NCI-H345 treated with DMSO at 0.1 percent for 48 hours (cell line): Measurements from ENCODE around the gene SPECC1L.
A peak's percentile ranks its signal among the peaks of the same experiment; 100 is the strongest.

Experiments
- DNase-seq: peaks from one replicate; lab custom pipeline; 2025; ENCODE audit not compliant: unreplicated experiment; lab: John Stamatoyannopoulos, UW

SPECC1L gene

DNA sequence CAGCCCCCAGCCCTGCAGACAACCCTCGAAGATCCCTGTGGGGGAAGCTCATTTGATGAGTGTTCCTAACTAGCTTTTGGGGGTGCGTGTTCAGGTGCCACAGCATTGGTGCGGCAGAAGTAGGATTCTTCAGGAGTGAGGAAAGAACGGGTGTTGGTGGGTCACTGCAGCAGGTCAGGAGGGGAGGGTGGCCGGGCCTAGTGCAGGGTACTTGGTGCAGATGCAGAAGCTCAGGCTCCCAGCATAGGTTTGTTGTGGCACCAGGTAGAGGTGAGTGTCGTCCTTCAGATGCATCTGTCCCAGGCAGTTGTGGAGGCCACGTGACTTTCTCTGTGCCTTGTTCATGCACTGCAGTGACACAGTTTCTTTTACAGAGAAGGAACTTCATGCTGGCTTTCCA is 141.6 kb downstream of the SPECC1L start:
- no peak for DNase-seq

DNA sequence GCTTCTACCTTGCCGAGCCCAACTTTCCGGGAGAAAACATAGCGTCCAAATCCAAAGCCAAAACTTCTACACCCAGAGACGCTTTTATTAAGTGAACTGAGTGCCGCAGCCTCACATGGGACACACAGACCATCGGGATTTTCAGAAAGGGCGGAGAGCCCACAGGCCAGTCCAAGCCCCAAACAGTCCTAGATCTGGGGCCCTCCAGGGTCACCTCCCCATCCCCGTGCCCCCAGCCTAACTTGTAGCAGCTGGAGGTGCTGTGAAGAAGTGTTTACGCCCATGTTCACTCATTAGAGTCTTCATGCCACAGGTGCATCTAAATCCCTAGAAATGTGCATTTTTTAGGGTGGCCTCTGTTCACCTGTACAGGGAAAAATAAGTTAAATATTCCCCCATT is 142.6 kb downstream of the SPECC1L start:
- no peak for DNase-seq

DNA sequence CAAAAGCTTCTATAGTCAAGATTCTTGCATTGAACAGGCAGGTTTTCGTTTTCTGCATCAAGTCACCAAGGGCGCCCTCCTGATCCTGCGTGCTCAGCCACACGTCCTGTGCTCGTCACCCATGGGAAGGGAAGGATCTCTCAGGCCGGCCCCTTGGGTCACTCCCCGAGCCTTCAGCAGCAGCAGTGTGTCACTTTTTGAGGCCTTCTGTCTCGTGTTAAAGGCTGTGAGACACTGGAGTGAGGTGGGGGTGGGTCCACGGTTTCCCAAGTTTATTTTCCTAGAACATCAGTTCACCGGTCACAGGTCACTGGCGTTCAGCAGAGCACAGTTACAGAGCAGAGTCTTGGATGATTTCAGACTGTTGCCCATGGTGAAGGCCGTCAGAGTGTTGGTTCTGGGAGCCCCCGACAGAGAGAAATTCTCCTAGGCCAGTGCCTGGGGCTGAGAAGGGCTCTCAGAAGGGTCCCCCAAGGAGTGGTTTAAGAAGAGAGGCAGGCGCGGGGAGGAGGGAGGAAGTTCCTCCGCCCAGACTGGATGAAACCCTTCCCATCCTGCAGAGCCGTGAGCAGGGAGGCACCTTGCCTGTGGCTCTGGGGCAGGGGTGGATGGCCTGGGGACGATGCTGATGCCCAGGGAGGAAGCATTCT is 143.2 kb downstream of the SPECC1L start:
- no peak for DNase-seq

DNA sequence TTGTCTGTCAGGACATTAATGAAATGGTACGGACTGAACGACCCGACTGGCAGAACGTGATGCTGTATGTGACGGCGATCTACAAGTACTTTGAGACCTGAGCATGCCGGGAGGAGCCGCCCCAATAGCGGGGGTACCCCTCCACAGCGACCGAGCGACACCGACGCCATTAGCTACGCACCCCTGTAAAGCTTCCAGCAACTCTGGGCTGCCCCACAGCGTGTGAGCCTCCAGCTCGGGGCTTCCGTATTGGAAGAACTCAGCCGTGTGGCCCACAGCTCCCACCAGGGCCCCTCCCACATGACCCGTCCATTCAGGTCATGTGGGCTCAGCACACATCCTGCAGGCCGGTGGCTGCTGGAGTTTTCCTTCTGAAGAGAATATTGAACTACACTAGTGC is 143.9 kb downstream of the SPECC1L start:
- DNase-seq, result no peak

DNA sequence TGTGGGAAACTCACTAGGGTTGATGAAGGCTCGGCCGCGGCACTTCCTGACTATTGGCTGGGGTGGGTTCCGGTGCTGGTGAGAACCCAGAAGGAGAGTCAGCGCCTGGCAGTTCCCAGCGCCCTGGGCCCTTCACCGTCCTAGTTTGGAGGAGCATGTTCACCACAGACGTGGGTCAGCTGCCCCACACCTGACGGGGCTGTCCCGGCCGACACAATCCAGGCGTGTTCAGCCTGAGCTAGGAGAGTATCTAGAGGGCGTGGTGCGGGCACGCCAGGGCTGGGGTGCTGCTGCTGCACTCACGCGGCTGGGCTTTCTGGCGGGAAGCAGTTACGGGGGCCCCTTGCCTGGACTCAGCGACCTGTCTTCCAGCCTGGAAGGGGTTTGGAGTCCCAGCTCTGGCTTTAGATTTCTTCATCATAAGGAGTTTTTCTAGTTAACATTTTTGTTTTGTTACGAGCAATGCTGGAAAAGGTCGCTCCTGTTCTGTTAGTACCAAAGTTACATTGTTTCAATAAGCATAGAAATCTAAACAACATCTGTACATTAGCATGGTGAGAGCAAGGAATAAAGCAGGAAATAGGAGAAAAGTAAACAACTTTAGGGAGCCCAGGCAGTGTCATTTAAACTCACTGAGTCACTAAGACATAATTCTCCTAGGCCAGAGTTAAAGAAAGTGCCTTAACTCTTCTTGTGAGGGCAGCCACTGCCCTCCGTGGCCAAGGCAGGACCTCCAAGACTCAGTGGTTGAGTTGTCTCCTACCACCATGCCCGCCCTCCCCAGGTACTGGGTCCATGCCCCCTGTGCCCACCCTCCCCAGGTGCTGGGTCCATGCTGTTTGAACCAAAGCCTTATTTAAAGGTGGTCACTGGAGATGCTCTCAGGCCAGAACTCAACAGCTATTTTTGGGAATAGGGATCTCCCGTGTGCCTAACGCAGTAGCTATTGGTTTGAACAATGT is 144.6 kb downstream of the SPECC1L start:
- no peak for DNase-seq

DNA sequence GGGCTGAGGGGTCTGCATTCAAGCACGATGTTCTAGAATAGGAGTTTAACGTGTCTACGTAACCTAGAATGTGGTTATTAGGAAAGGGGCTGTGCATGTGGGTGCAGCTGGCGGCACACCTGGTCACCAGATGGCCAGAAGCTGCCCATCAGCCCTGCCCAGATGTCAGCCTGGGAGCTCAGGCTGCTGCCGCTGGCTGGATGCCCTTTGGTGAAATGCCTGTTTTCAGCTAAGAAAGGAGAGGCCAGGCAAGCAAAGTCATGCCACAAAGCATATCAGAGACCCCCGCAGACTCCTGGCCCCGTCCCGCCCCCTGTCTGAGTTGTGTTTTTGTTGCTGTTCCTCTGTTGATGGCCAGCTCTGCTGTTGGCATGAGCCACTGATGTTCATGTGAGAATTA is 145.5 kb downstream of the SPECC1L start:
- no peak for DNase-seq

DNA sequence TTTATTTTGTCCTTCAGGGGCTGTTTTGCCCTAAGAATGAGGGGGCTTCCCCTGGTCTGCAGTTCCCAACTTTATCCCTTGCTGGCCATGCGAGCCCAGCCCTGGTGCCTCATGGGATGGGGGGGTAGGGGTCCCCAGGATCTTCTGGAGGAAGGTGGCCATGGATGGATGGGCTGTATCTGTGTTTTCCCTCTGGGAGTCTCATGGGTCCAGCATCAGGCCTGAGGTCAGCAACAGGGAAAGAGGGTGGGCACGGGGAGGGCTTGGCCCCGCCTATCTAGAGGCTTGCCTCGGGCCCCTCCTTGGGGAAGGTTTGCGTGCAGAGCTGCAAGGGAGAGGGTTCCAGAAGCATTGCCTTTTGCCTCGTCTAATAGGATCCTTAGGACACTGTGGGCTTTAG is 146.0 kb downstream of the SPECC1L start:
- no peak for DNase-seq

DNA sequence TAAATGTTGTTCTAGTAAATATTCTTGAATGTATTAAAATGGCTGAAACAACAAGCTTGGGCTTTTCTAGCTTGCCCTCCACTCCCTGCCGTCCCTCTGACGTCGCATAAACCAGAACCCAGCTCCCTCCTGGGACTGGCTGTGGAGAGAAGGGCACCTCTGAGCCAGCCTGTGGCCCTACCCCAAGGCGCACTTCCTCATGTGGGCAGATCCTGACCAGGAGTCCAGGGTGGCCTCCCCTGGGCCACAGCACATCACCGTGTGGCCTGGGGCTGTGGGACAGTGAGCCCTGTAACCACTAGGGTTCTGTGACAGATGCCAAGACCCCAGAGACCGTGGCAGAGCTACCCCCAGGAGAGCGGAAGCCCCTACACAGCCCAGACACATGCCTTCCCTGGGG is 146.6 kb downstream of the SPECC1L start:
- no peak for DNase-seq

DNA sequence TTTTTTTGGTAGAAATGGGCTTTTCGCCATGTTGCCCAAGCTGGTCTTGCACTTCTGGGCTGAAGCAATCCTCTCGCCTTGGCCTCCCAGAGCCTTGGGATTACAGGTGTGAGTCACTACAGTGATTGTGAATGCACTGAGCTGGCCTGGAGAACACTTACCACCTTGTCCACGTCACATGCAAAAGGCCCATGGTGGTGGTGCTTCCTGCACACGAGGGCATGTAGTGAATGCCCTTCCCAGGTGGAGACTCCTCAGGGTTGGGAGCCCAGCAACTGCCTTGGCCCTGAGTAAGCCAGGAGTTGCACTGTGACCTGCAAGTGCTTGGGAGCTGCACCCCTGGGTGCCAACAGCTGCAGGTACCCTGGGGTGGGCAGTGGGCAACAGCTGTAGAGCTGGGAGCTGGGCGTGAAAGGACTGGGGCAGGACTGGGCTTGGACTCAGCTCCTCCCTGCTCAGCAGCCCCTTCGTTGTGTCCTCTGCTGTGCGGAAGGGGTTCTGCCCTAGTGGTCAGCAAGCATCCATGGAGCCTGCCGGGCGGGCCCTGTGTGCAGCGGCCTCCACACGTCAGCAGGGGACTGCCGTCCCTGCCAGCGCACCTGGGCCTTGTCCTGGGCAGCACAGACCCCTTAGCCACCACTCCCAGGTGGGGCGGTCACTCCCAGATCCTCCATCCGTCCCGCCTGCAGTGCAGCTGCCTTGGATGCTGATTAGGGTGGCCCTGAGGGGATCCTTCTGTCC is 147.4 kb downstream of the SPECC1L start:
- DNase-seq, result no peak

DNA sequence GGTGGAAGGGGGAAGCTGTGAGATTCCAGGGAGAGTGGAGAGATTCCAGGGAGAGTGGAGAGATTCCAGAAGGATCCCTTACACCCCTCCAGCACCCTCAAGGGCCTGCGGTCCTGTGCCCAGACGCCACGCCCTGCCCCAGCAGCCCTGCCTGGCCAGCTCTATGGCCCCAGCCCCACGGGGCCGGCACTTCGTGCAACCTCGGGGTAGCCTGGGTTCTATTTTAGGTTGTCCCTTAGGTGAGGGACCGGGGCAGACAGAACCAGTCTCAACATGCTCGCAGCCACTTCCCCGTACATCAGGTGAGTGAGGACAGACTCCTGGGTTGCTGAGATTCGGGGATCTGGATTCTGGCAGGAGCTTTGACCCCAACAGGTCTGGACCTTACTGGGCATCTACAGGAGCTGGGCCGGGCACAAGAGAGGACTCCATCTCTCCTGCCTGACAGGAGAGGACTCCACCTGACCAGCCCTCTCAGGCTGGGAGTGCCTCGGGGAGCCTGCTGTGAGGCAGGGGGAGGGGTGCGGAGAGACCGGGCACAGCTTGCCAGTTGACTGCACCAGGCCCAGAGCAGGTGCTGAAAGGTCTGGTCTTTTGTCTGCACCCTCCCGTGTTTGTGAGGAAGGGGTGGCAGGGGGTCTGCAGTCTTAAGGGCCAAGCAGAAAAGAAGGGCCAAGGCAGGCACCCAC is 148.3 kb downstream of the SPECC1L start:
- DNase-seq, result peak; percentile 4

DNA sequence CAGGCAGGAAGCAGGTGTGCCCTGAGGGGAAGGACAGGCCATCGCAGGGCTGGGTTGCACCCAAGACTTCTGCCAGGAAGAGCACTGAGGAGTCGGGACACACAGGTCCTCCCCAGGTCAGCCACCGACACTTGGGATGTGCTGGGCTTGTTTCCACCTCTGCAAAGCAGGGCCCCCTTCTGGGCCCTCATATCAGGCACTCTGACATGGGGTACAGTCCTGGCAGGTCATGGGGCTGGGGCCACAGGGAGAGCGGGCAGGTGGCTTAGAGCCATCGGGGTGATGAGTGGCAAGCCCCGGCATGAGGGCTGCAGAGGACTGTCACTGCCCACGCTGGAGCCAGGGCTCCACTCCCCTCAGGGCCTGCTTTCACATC is 148.8 kb downstream of the SPECC1L start:
- DNase-seq, result no peak

DNA sequence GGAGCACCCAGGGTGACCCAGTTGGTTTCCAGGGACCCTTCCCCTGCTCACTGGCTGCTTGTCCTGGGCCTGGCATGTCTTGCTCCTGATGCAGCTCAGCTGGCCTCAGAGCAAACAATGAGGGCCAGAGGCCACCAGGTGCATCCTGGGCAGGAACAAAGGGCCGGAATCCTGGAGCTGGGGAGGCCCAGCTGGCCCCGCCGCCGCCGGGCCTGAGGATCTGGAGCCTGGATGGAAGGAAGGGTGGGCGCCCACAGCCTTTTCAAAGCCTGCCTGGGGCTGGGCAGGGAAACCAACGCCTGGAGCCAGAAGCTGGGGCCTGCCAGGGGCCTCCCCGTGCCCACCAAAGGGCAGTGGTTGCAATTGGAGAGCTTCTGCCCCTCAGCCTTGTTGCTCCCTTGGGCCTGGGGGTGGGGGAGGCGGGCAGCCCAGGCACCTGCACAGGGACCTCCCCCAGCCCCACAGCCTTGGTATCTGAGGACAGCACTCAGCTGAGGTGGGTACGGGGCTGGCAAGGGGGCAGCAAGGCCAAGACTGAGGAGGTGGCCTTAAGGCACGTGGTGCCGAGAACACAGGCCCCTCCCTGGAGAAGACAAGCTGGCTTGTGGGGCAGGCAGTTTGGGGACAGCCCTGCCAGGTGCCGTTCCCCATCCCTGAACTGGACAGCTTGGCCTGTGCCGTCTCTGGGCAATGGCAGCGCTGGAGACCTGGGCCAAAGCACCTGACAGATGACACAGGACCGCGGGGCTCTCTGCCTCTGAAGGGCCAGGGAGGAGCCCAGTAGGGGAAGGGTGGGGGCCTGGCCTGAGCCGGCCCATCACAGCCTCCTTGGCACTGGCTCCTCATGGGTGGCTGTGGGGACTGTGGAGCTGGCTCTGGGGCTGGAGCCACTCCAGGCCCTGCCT is 149.7 kb downstream of the SPECC1L start:
- DNase-seq, result no peak

DNA sequence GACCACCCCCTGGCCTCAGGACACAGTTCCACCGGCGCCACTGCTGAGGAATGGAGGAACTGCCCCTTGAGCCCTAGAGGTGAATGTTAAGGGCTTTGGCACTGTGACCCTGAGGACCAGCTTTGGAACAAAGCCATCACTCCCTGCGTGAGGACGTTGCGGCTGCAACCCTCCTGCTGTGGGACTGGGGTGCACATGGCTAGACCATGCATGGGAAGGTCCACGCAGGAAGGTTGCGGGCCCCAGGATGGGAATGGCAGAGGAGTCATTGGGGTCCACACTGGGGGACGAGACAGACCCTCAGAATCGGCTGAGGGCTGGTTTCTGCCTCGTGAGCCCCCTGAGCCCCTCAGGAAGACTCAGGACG is 150.3 kb downstream of the SPECC1L start:
- no peak for DNase-seq

DNA sequence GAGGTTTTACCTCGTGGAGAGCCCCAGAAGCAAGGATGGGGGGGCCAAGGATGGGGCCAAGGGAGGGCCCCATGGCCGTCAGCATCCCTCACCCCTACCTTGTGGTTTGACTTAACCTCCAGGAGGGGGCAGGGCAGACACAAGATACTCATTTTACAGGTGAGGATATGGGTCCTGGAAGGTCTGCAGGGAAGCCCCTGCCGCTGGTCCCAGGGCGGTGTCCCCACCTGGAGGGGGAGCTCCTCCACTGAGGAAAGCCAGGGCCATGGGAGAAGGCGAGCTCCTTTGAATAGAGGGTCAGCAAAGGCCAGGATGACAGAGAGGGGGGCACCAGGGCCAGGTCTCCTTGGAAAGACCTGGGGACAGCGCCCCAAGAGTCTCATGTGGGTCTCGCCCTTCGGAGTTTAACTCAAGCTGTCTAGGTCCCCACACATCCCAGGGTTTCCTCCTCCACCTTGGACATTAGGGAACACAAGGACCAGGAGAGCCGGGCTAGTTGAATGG is 150.8 kb downstream of the SPECC1L start:
- no peak for DNase-seq

DNA sequence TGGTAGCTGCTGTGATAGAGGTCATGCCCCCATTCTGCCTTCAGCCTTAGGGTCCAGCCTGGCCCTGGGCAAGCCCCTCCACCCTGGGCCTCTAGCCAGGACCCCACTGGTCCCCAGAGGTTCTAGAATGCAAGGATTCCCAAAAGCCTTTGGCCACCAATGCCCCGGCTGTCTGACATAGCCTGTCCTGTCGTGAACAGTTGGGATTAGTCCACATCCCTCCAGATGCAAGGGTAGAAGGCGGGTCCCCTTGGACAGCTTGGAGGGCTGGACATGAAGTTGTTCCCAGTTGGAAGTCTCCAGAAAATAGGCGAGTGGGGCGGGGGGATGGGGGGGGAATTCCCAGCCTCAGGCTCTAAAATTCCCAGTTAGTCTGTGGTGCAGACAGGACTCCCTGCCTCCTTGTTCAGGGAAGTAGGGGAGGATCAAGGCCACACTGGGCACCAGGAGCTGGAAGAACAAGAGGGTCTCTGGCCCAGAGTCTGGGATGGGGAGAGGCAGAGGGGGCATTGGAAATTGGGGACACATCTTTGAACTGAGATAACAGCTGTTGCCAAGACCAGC is 151.6 kb downstream of the SPECC1L start:
- no peak for DNase-seq

DNA sequence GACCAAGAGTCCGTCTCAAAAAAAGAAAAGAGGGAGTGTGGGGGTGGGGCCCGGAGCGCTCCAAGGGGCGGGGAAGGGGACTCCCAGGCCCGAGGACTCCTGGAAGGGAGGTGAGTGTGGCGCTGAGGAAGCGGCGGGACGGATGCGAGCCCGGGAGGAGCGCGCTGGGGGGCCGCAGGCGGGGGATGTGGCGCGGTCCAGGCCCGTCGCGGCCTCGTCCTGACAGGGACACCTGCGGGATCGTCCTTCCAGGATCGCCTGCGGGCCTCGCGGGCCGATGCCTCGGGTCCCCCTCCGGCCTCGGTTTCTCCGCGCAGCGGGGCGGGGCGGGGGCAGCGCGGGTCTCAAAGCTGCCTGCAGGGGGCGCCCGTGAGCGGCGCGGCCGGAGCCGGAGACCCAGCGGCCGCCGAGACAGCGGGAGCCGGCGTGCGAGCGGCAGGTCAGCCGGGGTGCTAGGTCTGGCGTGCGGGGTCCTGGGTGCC is 152.9 kb downstream of the SPECC1L start:
- DNase-seq, result no peak

DNA sequence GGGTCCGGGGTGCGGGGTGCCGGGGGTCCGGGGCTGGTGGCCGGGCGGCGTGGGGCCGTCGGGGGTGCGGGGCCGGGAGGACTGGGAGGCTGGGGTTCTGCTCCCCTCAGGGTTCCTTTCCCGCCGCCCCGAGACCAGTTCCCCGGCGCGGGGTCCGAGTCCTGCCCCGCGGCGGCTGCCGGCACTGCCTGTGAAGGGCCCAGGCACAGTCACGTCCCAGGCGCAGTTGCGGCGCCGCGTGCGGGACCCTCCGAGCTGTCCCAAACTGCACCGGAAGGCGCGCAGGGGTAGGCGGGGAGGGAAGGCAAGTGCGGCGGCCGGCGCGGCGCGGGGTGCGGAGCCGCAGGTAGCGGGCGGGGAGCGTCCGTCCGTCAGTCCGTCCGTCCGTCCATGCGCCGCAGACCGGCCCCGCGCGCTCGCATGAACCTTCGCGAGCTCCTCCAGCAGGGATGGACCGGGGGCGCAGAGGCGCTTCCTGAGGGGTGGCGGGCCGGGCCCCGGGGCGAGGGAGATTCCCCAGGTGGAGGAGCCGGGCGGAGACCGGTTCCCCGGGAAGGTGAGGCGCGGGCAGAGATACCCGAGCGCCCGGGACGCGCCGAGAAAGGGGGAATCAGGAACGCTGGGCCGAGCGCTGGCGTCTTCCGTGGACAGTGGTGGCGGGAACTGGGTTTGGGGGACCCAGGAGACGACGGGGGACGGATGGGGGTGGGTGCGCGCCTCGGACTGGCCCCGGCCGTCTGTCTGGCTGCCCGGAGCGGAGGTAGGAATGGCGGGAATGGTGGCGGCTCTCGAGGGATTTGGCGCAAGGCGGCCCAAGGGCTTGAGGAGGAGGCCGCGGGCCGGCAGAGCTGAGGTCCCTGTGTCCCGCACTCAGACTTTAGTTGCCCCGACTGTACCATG is 153.6 kb downstream of the SPECC1L start:
- no peak for DNase-seq

DNA sequence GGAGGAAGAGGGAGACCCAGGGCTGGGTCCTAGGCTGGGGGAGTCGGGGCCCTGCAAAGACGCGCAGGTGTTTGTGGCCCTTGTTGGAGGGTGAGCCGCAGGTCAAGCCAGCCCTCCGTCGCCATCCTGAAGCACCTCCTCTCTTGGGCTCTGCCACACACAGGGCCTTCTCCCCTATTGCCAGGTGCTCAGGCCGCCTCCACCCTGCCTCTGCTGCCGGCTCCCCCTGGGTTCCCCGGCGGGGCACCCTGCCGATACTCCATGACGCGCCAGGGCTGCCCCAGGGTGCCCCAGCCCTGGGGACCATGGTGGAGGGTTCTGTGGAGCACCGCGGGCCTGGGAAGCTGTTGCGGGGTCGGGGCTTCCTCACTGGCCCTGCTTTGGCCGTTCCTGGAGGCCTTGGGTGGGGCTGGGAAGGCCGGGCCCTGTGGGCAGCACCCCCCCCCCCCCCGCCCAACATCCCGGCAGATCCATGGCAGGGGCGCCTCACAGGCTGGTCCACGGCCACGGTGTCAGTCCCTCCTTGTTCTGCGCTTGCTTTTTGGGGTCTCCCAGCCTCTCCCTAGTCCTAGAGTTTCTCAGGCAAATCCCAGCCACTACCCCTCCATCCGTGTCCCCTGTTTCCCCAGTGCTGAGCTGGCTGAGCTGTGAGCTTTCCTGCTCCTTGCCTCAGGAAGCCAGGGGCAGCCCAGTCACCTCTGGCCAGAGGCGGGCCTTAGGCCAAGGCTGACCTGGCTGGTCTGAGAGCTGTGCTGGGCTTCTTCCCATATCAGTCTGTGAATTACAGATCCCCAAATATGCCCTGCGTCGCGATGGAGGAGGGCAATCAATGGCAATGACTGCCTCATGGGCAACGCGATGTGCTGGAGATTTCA is 154.5 kb downstream of the SPECC1L start:
- no peak for DNase-seq
